ENCODE data around the gene PLEKHA5.

PLEKHA5 gene

GRCh38 chr12:19316425-19316824 is 186.9 kb downstream of the PLEKHA5 start:
- Histone ChIP-seq H4K20me1 (ENCODE audit: insufficient read depth, low read length) (no peaks in the 10 kb centered on the region), H3F3A (ENCODE audit: insufficient read depth, low read length) (no peaks in the 10 kb centered on the region), H3K27me3 (ENCODE audit: insufficient read depth, low read length) (no peaks in the 10 kb centered on the region), H3K4me2 (ENCODE audit: low read length) (no peak overlapping the region), H3K4me1 (ENCODE audit: insufficient read depth, low read length, severe bottlenecking) (no peaks in the 10 kb centered on the region), H3K9me3 (ENCODE audit: low read length) (no peaks in the 10 kb centered on the region), H3K36me3 (ENCODE audit: insufficient read depth, low read length) (no peaks in the 10 kb centered on the region), H3K79me2 (ENCODE audit: insufficient read depth, low read length) (no peaks in the 10 kb centered on the region), H3K4me3 (ENCODE audit: low read depth, low read length, poor library complexity, severe bottlenecking) (no peak overlapping the region), H3K9me2 (ENCODE audit: low read depth, low read length) (no peaks in the 10 kb centered on the region), H3K9ac (ENCODE audit: low read length) (no peak overlapping the region), H2AFZ (ENCODE audit: low read length) (no peak overlapping the region), H3K27ac (ENCODE audit: low read depth, low read length, poor library complexity, severe bottlenecking) (no peak overlapping the region)
- TF ChIP-seq CTCF (IDR thresholded peaks at IDR 0.05; ENCODE audit: low read length) (no peak), EZH2 (IDR thresholded peaks at IDR 0.05; ENCODE audit: borderline replicate concordance, low read length) (no peak)

- Histone ChIP-seq H3K4me3 (ENCODE audit: low read depth, low read length, poor library complexity, severe bottlenecking) (no peak overlapping the region), H3K27me3 (ENCODE audit: insufficient read depth, low read length) (no peaks in the 10 kb centered on the region), H3K9me3 (ENCODE audit: low read length) (no peaks in the 10 kb centered on the region), H3K36me3 (ENCODE audit: insufficient read depth, low read length) (no peaks in the 10 kb centered on the region), H3K9me2 (ENCODE audit: low read depth, low read length) (no peaks in the 10 kb centered on the region), H3K79me2 (ENCODE audit: insufficient read depth, low read length) (no peaks in the 10 kb centered on the region), H3F3A (ENCODE audit: insufficient read depth, low read length) (no peaks in the 10 kb centered on the region), H3K4me1 (ENCODE audit: insufficient read depth, low read length, severe bottlenecking) (no peaks in the 10 kb centered on the region), H3K27ac (ENCODE audit: low read depth, low read length, poor library complexity, severe bottlenecking) (no peak overlapping the region), H3K4me2 (ENCODE audit: low read length) (no peak overlapping the region), H2AFZ (ENCODE audit: low read length) (no peak overlapping the region), H3K9ac (ENCODE audit: low read length) (no peak overlapping the region), H4K20me1 (ENCODE audit: insufficient read depth, low read length) (no peaks in the 10 kb centered on the region)
- no peak for TF ChIP-seq EZH2 (IDR thresholded peaks at IDR 0.05; ENCODE audit: borderline replicate concordance, low read length)
- no peak for TF ChIP-seq CTCF (IDR thresholded peaks at IDR 0.05; ENCODE audit: low read length)
These were observed 192.8 kb downstream of the PLEKHA5 start for GRCh38 chr12:19322376-19322775.

GRCh38 chr12:19323805-19324204 is 194.3 kb downstream of the PLEKHA5 start:
- Histone ChIP-seq H3K9ac (ENCODE audit: low read length) (no peak overlapping the region), H3K4me1 (ENCODE audit: insufficient read depth, low read length, severe bottlenecking) (no peaks in the 10 kb centered on the region), H3K9me2 (ENCODE audit: low read depth, low read length) (no peaks in the 10 kb centered on the region), H3K36me3 (ENCODE audit: insufficient read depth, low read length) (no peaks in the 10 kb centered on the region), H3K27me3 (ENCODE audit: insufficient read depth, low read length) (no peaks in the 10 kb centered on the region), H3K4me2 (ENCODE audit: low read length) (no peak overlapping the region), H3K4me3 (ENCODE audit: low read depth, low read length, poor library complexity, severe bottlenecking) (no peak overlapping the region), H3F3A (ENCODE audit: insufficient read depth, low read length) (no peaks in the 10 kb centered on the region), H4K20me1 (ENCODE audit: insufficient read depth, low read length) (no peaks in the 10 kb centered on the region), H3K27ac (ENCODE audit: low read depth, low read length, poor library complexity, severe bottlenecking) (no peak overlapping the region), H3K79me2 (ENCODE audit: insufficient read depth, low read length) (no peaks in the 10 kb centered on the region), H2AFZ (ENCODE audit: low read length) (no peak overlapping the region), H3K9me3 (ENCODE audit: low read length) (no peaks in the 10 kb centered on the region)
- TF ChIP-seq EZH2 (IDR thresholded peaks at IDR 0.05; ENCODE audit: borderline replicate concordance, low read length) = no peak
- no peak for TF ChIP-seq CTCF (IDR thresholded peaks at IDR 0.05; ENCODE audit: low read length)

Measured in OCI-LY1 (cell line).